CD4-positive, alpha-beta T cell treated with Interferon alpha-2 for 1 hour (primary cell): ENCODE results near the gene ZNF362.
"Not testable (repeated sequence)": the region's sequence is repeated elsewhere in the genome, so short reads cannot be mapped to it uniquely, and the experiment has no call there.

Source experiments
- DNase-seq, 2 donors: peaks; one replicate each; pipeline ENCODE4 v3.0.0-alpha.2; 2020 to 2022

ZNF362 gene

DNA sequence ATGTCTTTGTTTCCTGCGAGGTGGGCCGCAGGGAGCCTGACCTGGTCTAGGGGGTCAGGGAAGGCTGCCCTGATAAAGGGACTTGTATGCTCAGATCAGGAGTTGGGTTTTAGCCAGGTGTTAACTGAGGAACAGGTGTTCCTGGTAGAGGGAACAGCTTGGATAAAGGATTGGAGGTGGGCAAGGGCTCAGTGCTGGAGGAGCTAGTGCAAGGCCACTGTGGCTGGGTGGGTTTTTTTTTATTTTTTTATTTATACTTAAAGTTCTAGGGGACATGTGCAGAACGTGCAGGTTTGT is 33.5 kb downstream of the ZNF362 start:
- no peak for DNase-seq

DNA sequence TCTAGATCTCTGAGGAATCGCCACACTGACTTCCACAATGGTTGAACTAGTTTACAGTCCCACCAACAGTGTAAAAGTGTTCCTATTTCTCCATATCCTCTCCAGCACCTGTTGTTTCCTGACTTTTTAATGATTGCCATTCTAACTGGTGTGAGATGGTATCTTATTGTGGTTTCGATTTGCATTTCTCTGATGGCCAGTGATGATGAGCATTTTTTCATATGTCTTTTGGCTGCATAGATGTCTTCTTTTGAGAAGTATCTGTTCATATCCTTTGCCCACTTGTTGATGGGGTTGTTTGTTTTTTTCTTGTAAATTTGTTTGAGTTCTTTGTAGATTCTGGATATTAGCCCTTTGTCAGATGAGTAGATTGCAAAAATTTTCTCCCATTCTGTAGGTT is 34.3 kb downstream of the ZNF362 start:
- DNase-seq = not testable (repeated sequence)

DNA sequence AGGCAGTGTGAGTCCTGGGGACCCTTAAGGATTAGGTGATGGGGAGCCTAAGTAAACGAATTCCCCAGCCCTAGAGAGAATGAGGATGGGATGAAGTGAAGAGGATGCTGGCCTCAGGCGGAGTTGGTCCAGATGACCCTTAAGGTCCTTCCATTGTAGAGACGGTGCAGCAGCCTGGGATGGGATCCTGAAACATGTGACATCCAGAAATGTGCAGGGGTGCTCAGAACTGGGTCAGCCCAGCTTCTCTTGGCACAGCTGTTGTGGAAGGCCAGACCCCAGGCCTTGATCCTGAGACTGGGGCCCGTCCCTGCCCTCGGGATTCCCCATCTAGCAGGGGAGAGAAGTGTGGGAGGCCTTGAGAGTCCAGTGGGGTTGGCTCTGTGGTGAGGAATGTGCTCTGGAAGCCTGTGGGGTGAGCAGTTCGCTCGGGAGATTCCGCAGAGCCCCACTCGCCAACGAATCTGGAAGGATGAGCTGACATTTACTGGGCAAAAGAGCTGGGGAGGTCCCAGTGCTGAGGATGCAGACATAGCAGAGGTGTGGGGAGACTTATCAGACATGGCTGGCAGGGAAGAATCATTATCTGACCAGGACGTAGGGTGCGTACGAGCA is 36.5 kb downstream of the ZNF362 start:
- DNase-seq = no peak

- no peak for DNase-seq
Measured at GRCh38 chr1:33294071-33295010, 38.0 kb downstream of the ZNF362 start.

GRCh38 chr1:33295023-33295422 is 38.7 kb downstream of the ZNF362 start:
- no peak for DNase-seq

- DNase-seq = peak; percentile 77 to 87
Measured at GRCh38 chr1:33295450-33296081, 39.3 kb downstream of the ZNF362 start.

DNA sequence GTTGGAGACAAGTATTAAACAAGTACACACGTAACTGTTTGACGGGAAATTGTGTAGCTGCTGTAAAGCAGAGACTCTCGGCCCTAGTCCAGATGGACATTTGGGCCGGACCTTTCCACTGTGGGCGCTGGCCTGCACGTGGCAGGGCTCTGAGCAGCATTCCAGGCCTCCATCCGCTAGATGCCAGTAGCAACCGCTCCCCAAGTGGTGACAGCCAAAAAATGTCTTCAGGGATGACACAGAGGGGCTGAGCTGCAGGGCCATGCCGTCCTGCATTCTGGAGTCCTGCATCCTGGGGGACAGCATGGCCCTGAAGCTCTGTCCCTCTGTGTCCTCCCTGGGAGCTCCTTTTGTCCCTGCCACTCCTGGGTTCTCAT is 39.8 kb downstream of the ZNF362 start:
- no peak for DNase-seq

- DNase-seq = no peak
Measured at GRCh38 chr1:33296824-33297223, 40.5 kb downstream of the ZNF362 start.

DNA sequence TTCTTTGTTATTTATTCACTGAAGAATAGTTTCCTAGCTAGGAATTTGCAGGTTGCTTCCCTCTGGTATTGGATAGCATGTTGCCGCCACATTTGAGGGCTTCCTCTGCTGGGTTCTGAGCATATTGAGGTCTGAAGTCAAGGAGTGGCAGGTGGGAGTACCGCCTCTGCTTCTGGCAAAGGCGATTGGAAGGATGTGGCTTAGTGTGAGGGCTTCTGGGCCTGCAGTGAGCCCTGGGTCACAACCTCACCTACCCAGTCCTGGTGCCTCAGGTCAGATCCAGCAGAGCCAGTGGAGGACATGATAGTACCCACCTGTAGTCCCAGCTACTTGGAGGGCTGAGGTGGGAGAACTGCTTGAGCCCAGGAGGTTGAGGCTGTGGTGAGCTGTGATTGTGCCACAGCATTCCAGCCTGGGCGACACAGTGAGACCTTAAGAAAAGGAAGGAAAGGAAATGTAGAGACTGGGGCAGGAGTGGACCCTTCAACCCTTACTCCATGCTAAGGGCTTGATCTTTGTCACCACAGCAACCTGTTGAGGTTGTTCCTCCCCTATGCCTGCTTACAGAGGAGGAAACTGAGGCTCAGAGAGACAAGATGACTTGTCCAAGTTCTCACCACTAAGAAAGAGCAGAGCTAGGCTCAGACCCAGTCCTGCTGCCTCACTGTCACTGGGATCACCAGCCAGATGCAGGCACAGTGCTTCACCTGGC is 41.8 kb downstream of the ZNF362 start:
- DNase-seq = no peak

DNA sequence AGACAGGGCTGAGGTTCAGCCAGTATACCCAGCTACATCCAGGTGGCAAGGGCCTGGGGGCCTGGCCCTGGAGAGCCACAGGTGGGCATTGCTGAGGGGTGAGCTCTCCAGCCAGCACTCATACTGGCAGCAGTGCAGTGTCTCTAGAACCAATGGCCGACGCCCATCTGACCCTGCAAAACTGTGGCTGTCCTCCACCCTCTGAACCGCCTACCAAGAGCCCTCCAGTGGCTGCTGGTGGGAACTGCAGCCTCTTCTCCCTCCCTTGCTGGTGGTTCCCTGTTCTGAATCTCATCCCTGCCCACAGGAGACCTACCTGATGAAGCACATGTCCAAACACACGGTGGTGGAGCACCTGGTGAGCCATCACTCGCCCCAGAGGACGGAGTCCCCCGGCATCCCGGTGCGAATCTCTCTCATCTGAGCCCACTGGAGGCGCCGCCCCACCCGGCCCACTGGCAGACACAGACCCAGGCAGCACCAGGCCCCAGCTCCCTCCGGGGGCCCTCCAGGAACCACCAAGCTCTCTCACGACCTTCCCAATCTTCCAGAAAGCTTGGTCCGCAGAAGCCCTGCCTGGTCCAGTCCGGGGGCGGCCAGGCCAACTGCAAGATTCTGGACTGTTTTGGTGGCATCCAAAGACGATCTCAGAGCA is 42.5 kb downstream of the ZNF362 start:
- DNase-seq = peak; percentile 60 to 65

DNA sequence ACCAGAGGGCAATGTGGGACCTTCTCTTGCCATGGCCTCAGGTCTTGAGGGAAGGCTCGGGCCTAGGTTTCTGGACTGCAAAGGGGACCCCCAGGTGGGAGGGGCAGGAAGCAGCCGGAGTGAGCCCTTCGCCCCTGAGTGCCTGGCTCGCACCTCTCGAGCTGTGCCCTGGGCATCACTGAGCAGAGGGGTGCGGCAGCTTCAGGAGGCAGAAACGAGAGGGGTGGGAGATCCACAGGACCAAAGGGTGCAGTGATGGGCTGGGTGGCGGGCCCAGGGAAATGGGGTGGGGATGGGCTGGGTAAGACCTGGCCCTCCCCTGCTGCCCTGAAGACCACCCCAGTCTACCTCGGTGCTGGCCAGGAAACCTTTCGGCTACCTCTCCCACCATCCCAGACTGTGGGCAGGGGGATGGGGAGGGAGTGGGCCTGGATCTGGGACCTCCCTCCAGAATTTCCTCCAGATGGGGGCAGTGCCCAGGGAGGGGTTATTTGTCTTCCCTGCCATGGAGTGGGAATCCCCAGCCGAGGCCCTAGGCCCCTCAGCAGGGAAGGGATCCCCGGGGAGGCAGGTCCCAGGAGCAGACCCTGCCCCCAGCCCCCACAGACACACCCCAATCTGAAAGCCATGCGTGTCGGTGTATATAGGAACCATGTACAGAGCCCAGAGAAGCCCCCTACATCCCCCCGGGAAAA is 43.3 kb downstream of the ZNF362 start:
- no peak for DNase-seq

GRCh38 chr1:33300673-33301072 is 44.4 kb downstream of the ZNF362 start:
- DNase-seq = no peak

DNA sequence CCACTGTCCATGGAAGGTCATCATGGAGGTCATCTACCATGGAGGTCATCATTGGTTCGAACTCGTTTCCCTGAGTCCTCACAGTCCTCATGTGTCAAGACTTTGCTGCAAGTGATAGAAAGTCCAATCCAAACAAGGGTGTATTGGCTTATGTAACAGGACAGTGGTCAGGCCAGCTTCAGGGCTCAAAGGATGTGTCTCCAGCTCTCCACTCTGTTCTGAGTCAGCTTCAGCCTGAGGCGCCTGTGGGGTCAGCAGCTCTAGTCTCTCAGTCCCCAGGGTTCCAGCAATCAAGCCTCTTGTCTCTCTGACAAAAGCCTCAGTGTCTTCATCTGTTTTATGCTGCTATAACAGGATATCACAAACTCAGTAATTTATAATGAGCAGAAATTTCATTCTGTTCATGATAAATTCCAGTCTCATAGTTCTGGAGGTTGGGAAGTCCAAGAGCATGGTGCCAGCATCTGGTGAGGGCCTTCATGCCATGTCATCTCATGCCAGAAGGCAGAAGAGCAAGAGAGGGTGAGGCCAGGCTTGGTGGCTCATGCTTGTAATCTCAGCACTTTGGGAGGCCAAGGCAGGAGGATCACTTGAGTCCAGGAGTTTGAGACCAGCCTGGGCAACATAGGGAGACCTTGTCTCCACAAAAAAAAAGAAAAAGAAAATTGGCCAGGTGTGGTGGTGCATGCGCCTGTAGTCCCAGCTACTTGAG is 45.1 kb downstream of the ZNF362 start:
- DNase-seq = no peak

- DNase-seq = peak in 1 of 2 donors; percentile 35
Measured at GRCh38 chr1:33302325-33302724, 46.0 kb downstream of the ZNF362 start.

GRCh38 chr1:33305016-33305415 is 48.7 kb downstream of the ZNF362 start:
- no peak for DNase-seq

- no peak for DNase-seq
Measured at GRCh38 chr1:33305816-33306652, 49.7 kb downstream of the ZNF362 start.

- DNase-seq = no peak
Measured at GRCh38 chr1:33306653-33307493, 50.6 kb downstream of the ZNF362 start.

GRCh38 chr1:33307494-33307864 is 51.2 kb downstream of the ZNF362 start:
- DNase-seq = no peak

- DNase-seq = not testable (repeated sequence)
Measured at GRCh38 chr1:33309351-33309750, 53.1 kb downstream of the ZNF362 start.

- DNase-seq = no peak
Measured at GRCh38 chr1:33310702-33311101, 54.4 kb downstream of the ZNF362 start.
